Stimulated activated CD8-positive, alpha-beta memory T cell treated with anti-CD3 and anti-CD28 coated beads, Interleukin-7, amount 100 ng/mL, for 48 hours (primary cell): Measurements from ENCODE around the gene TXNRD1.

ENCODE experiments used
- DNase-seq, 2 donors: peaks; one replicate each; pipeline ENCODE4 v3.0.0-alpha.2; 2020; ENCODE audit warnings: low read depth in 1 of 2; ENCODE audit errors: extremely low read depth in 1 of 2

Gene TXNRD1

DNA sequence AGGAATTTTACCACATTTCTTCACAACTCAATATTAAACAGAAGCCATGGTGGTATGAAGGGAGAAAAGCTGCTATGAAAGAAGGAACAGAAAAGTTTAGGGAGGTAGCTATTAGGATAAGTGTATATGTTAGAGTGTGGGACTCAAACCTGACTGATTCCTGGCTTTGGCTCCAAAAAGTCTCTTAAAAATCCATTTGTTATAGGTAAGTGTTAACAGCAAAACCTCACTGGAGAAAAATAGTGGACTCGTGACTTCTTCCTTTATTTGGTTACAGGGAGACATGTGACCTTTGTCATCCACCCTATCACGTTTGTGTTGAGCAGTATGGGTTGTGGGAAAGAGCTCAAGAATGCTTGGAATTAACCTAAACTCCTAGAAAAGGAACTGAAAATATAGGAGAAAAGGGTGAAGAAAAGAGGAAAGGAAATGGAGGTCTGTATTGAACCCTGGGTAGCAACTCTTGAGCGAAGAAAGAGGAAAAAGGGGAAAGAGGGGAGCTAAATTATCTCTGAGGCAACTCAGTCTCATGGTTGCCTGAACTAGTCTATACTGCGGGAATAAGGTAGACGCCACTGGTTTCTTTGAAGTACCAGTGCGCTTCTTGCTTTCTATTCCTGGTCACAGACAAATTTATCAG lies 84.4 kb downstream of the TXNRD1 start:
- DNase-seq: no peak

DNA sequence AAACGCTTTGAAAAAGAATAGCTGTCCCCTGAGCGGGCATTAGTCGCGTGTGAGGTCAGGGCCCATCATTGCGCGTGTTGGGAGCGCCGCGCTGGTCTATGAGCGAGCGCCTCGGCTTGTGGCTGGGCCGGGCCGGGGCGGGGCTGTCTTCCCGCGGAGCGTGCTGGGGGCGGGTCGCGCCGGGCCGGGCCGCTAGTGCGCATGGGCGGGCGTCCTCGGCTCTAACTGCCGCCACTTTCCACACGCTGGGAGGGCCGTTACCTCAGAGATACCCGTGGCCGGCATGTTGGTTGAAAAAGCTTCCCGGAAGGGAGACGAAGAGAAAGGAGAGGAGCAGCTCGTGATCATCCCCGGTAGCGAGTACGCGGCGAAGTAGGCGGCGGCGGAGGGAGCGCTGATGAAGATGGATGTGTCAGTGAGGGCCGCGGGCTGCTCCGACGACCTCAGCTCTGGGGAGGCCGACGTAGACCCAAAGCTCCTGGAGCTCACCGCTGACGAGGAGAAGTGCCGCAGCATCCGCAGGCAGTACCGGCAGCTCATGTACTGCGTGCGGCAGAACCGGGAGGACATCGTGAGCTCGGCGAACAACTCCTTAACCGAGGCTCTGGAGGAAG lies 88.1 kb downstream of the TXNRD1 start, which contains the start of gene EID3:
Gene EID3 (plus strand): TSS at position 202 of the 614 bp plus-strand sequence. CDS start 196 bp downstream, at position 398.
- DNase-seq: peak; percentile 86 to 88

DNA sequence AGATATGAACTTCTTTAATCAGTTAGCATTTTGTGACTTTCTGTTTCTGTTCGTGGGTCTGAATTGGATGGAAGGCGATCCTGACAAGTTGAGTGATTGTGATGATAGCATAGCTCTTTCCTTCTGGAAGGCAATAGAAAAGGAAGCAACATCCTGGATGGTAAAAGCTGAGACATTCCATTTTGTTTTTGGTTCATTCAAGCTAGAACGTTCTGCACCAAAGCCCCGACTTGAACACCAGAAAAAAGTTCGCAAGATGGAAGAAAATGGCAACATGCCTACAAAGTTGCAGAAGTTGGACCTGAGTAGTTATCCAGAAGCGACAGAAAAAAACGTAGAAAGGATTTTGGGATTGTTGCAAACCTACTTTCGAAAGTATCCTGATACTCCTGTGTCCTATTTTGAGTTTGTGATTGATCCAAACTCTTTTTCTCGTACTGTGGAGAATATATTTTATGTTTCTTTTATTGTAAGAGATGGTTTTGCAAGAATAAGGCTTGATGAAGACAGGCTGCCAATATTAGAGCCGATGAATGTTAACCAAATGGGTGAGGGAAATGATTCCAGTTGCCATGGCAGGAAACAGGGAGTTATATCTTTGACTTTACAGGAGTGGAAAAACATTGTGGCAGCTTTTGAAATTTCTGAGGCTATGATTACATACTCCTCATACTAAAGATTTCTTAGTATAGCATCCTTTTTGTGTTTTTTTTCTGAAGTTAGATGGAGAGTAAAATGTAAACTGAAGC lies 88.9 kb downstream of the TXNRD1 start:
- no peak for DNase-seq

DNA sequence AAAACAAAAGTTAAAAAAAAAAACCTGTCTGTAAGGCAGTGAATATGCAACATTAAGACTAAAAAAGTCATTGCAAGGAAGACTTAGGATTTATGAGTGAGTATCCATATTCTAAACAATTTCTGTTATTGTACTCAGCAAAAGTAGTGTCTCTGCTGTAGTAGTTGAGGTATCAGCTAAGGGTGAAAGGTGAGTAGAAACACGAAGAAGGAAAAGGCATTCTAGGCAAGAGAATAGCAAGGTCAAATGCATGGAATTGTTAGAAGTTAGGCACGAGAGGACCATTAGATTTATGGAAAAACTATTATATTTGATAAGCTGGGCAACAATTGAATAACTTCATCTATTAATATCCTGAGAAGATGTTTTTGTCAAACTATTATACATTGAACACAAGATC lies 89.8 kb downstream of the TXNRD1 start:
- DNase-seq: no peak

DNA sequence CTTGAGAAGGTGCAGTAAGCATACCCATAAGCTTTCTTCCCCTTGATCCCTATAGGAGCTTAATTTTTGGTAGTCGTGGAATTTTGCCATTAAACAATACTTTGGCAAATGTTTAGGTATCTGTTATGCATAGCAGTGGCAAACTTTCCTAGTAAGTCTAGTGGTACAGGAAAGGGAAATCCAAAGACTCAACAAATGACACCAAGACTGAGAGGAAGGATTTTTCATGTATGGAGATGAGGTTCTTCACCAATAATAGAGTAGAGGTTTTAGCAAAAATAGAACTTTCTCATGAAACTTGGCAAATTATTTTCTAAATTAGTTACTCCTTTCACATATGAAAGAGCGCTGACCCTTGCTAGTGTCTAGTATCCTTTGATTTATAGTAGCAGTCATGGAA lies 90.8 kb downstream of the TXNRD1 start:
- no peak for DNase-seq

DNA sequence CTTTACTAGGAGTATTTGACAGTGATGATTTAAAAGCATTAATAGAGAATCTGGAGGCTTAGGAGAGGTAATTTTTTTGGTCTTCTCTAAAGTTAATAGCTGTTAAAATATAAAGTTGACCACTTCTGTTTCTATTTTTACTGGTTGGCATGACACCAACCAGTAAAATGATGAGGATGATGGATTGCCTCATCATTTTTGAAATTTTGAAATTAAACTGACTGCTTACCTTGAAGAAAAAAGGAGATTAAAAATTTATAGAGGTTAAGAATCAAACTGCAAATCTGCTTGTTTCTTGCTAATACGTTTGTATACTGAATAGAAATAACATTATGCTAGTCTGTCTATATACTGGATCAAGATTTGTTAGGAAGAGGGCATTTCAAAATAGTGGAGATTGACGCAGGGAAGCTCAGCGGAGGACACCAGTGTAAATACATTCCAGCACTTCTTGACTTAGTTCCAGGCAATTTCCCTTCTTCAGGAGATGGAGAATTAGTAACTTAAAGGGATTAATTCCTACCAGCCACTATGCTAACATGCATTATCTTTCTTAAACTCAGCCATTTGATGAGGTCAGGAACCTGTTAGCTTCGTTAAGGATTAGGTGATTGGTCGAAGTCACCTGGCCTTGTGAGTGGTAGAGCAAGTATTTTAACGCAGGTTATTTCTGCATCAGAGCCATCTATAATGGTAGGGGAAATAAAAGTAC lies 91.5 kb downstream of the TXNRD1 start:
- no peak for DNase-seq

DNA sequence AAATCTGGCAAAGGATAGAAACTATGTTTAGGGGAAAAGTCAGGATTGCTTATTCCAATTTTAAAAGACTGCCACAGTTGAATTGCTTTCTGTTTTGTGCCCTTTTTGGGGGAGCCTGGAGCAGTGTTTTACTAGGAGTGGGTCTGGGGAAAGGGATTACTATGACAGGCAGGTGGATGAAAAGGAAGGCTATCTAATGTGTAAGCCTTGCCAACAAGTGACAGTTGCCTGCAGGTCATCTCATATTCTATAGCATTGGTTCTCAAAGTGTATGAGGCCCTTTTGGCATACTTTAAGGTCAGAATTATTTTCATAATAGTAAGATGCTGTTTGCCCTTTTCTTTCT lies 92.0 kb downstream of the TXNRD1 start:
- no peak for DNase-seq

DNA sequence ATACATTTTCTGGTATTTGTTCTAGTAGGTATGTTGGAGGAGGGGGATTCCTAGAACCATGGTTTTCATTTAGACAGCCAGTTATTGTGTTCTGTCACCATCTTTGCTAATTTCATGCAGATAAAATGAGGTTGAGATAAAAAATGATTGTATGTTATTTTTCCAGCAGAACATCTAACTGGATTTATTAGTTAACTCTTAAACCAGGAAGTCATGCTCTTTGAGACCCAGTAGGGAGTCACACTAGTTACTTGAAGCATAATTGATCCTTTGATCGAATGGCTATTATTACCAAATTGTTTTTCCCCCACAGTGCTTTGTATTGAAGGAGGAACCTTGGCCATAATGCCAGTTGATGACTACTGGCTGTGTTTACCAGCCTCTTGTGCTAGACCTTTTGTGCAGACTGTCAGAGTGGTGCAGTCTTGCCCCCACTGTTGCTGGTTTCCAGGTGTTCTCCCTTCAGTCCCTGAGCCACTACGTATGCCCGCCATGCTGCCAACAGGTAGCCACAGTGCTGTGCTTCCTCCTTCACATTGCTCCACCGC lies 93.9 kb downstream of the TXNRD1 start:
- no peak for DNase-seq

DNA sequence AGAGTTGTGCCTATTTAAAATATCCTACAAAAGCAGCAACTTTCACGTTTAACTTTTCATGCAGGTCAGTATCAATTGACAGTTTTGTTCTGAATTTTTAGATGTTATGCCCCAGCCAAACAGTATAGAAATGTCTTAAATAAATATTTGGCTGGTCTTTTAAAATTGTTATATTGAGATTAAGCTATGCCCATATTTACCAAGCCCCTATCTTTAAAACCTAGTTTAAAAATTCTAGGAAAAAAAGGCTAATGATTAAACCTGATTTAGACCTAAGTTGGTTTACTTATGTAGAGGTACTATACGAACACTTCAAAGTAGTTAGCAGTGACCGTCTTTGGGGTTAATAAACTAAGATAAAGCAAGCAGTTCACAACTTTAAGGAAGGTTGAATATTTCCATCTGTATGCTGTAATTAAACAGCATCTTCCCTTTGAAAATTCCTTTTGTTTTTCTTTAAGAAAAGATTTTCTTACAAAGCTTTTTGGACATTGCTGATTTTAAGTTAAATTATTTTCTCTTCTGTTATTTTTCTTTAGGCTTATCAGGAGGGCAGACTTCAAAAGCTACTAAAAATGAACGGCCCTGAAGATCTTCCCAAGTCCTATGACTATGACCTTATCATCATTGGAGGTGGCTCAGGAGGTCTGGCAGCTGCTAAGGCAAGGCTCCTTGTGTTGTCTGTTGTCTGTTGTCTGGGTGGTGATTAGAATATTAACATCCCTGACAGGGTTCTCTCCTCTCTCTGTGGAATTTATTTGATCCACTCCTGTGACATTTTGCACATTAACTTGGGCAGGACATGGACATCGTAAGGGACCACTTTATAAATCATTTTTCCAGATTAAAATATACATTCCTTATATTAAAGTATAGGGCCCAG lies 95.4 kb downstream of the TXNRD1 start:
- DNase-seq: no peak

DNA sequence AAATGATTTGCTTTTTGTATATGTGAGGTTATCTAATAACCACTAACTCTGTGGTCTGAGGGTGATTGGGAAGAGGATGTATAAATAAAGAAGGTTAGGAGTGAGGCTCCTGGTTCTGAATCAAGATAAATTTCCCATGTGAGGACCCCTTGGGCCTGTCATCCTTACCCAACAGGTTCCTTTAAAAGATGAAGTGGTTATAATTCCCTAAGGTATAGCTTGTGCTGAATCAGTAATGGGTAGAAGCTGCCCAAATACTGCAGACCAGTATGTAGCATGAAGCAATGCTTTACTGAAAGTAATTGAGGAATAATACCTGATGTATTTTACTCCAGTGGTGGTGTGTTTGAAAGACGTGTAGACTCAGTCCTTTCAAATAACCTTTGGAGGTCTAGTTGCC lies 96.6 kb downstream of the TXNRD1 start:
- no peak for DNase-seq

DNA sequence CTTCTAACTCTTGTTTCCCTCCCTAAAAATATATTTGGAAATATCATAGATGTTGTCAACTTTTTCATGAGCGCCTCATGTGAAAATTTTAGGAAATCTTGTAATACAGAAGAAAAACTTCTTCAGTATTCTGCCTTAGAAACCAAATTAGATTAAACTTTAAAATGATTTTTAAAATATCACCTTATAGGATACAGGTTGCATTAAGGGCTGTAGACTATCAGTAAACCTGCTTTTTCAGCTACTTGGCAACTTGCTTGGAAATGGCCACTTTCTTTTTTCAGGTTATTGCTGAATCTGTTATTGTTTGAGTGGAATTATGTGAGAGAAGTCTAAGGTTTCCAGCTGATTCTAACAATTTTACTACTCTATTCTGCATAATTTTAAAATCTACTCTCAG lies 97.1 kb downstream of the TXNRD1 start:
- DNase-seq: no peak

DNA sequence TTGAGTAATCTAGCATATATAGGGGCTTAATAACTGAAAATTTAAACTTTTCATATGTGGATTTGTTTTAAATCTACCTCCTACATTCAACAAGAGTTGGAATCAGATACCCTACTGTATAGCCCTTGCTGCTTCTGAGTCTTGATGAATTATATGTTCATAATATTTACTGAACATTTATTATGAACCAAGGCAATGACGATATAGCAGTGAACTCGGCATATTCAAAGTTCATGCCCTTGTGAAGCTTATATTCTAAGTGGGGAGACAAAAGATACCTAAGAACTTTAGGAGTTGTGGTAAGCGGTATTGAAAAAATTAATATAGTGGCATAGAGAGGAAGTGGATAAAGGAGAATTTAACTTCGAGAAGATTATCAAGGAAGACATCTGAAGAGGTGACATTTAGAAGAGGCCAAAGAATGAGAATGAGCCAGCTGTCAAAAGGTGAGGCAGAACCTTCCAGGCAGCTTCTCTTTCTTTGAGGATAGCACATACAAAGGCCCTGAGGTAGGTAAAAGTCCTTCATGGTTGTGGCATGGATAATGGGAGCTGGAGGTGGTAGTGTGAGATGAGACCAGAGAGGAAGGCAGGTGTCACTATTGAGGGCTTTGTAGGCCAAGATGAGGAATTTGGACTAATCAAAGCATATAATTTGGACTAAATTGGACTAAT lies 98.1 kb downstream of the TXNRD1 start:
- DNase-seq: no peak

DNA sequence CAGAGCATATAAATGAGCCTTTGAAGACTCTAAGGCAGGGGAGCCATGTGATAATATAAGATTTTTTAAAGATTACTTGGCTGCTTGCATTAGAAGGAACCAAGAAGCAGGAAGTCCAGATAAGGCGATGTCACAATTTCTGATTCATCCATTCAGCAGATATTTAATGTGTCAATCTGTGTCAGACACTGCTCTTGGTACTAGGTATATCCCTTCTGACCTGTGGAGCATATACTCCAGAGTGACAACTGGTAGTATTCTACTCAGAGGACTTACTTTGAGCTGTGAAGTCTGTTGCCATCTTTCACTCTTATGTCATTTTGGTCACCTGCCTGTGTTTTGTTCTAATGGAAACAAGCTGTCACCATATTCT lies 98.6 kb downstream of the TXNRD1 start:
- no peak for DNase-seq

DNA sequence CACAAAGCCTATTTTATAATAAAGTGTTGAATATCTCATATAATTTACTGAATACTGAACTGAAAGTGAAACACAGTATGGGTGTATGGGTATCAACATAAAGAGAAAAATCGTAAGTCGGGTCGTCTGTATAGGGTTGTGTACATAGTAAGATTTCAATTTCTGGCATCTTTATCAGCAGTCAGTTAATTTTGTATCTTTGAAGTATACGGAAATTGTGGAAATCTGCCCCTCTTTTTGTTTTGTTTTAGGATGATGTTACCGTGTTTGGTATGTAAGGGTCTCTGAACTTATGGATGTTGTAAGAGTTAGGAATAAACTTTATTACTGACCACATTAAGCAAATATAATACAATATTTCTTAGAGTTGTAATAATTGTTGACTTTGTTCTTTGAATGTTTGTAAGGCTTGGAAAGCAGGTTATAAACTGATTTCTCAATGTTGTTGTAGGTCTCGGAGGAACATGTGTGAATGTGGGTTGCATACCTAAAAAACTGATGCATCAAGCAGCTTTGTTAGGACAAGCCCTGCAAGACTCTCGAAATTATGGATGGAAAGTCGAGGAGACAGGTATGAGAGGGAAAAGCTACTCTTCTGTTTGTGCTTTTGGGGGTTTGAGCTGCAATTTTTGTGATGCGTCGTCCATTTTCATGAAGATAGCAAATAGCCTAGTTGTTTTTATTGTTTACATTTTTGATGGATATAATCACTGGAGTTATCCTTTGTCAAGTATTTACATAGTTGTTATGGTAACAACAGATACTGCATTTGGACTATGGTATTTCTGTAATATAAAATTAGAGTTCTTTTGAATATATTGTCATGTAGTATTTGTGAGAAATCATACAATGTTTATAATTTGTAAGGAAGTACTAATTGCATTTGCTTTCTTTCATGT lies 100.0 kb downstream of the TXNRD1 start:
- no peak for DNase-seq

DNA sequence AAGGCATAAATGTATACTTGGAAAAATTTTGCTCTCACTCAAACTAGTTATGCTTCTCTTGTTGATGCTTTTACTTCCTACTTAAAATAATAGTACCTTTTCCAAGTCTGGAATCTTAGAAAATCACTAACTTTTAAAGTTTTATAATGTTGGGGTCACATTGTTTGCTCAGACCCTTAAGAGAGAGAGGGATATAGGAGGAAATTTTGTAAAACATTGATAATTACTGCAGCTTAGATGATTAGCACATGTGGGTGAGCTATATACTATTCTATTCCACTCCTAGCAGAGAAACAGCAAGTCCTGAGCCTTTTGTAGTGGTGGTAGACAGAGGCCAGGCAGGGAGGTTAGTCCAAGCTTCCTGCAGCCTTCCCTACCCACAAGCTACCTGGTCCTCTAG lies 101.4 kb downstream of the TXNRD1 start:
- no peak for DNase-seq

DNA sequence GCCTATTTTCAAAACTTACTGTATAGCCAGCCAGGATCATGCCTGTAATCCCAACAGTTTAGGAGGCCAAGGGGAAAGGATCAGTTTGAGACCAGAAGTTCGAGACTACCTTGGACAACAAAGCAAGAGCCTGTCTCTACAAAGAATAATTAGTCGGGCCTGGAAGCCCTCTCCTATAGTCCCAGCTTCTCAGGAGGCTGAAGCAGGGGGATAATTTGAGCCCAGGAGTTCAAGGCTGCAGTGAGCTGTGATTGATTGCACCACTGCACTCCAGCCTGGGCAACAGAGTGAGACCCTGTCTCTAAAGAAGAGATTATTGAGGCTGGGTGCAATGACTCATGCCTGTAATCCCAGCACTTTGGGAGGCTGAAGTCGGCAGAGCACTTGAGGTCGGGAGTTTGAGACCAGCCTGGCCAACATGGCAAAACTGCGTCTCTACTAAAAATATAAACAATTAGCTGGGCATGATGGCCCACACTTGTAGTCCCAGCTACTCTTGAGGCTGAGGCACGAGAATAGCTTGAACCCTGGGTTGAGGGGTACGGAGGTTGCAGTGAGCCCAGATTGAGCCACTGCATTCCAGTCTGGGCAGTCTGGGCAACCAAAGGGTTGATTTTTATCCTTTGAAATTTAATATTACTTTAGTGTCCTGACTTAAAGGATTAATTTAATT lies 102.1 kb downstream of the TXNRD1 start:
- no peak for DNase-seq

DNA sequence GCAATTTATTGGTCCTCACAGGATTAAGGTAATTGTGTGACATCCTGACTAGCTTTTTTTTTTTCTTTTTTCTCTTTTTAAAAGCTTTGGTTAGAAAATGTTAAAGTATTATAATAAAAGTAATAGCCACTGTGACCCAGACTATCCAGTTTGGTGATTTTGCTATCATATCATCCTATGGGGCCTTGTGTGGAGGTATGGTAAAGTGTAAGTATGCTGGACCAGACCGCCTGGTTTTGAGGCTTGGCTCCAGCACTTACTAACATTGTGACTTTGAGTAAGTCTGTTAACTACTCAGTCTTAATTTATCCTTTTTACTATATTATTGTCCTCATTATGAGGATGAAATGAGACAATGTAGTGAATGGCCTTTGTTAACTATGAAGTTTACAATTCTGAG lies 103.4 kb downstream of the TXNRD1 start:
- DNase-seq: no peak

DNA sequence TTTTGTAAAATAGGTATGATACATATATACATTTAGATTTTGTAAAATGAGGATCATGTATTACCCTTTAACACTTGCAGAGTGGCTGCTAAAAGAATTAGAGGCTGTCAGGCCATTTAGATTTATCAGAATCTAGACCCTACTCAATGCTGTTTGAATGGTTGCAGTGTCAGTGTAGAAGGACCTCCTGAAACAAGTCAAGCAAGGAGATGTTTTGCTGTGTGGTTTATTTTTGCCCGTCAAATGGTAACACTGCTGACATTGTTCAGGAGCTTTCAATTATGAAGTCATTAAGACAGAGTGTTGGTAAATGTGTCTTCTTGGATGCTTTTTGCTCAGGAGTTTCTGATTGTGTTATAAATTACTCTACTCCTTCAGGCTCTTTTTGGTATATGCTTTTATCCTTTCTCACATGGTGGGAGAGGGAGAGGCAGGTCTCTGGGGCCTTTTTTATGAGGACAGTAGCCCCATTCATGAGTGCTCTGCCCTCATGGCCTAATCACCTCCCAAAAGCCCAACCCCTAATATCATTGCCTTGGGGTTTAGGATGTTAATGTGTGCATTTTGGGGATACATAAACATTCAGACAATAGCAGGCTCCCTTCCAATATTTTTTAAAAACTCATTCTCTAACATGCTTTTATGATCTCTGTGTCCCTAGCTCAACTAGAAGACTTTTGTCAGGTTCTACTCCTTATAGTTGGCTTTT lies 104.5 kb downstream of the TXNRD1 start:
- no peak for DNase-seq
